Mucosa of descending colon (tissue), 3 donors: ENCODE measurements around the gene PTPRN2. TPM values are rescaled to one million over a fixed set of nuclear protein-coding genes. Genes with fewer than 3 reads are reported as not detected.

ENCODE experiments used
- ATAC-seq: fragments of 200-7000 bp; cut with Tn5 transposase; one replicate; pipeline ENCODE4 v1.9.1; 2020; ENCODE audit warnings: mild to moderate bottlenecking, moderate library complexity
- DNase-seq, 3 donors: peaks; one replicate each; pipeline ENCODE4 v3.0.0-alpha.2; 2020
- H3K36me3 ChIP-seq: fragments of 200-600 bp; one replicate; pipeline ENCODE4 v1.8.0; 2021; ENCODE audit warnings: low read depth, mild to moderate bottlenecking
- H3K4me1 ChIP-seq: fragments of 200-600 bp; one replicate; pipeline ENCODE4 v1.8.0; 2021; ENCODE audit warnings: low read depth, mild to moderate bottlenecking
- H3K4me3 ChIP-seq: fragments of 200-600 bp; one replicate; pipeline ENCODE4 v1.8.0; 2021; ENCODE audit warnings: mild to moderate bottlenecking
- H3K9me3 ChIP-seq: fragments of 200-600 bp; one replicate; pipeline ENCODE4 v1.8.0; 2021; ENCODE audit warnings: mild to moderate bottlenecking
- CTCF ChIP-seq: fragments of 200-600 bp; IDR thresholded peaks from one replicate; pipeline ENCODE4 v1.8.0; 2022; ENCODE audit warnings: antibody characterized with exemption, mild to moderate bottlenecking
- intact Hi-C, 2 donors: fragments of 100-400 bp; cut with DNase I in 1 of 2; cut with micrococcal nuclease in 1 of 2; formaldehyde crosslinking; loops; one replicate each; pipeline versions ENCODE4 v1.11.0 to v1.11.1; 2022; cut with DNase I, micrococcal nuclease
- total RNA-seq, 3 donors: library from RNA; stranded (reverse); fragmentation: NEBNext Ultra II Directional in 2 of 3; extraction: Animal tissue kit (Norgen Biotek cat#: 25700) in 2 of 3; gene quantifications; one replicate each; pipeline versions ENCODE4 v1.2.1 to v1.2.4, GENCODE V29; 2021 to 2023
- donor health status: DM: no; HTN: no; CAD: no; lungs with moderate emphysema.
- donor health status: DM: no; HTN: no; CAD: no.
- donor health status: DM: no; HTN: yes; CAD: no.

PTPRN2 gene
- total RNA-seq, 3 donors from 2014 or later = 12.5 to 28.0 (median 26.2) TPM

- intact Hi-C loops = no loop called here
- Histone ChIP-seq H3K4me3 (no peak overlapping the region), H3K36me3 (no peaks in the 10 kb centered on the region), H3K4me1 (no peaks in the 10 kb centered on the region), H3K9me3 (no peaks in the 10 kb centered on the region)
- no peak for DNase-seq
- no peak for TF ChIP-seq CTCF
- no peak for ATAC-seq
These were observed 215.8 kb downstream of the PTPRN2 start for GRCh38 chr7:158371856-158372255.

DNA sequence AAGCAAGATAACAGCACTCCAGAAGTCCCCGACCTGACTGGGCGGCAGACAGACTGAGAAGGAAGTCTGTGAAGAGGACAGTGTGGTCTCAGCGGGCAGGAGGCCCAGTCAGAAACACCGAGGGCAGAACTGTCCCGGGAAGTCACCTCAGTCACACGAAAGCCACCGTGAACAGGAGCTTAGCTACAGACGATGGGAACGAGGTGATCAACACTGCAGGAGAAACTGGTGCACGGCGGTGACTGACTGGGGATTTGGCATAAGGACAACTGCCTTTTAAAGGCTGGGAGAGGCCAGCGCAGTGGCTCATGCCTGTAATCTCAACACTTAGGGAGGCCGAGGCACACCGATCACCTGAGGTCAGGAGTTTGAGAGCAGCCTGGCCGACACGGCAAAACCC is 217.8 kb downstream of the PTPRN2 start:
- DNase-seq = no peak
- no peak for TF ChIP-seq CTCF
- no peaks in the 10 kb centered on the region for H3K4me1 ChIP-seq
- ATAC-seq = no peak
- no peaks in the 10 kb centered on the region for H3K9me3 ChIP-seq
- no peak overlapping the region for H3K4me3 ChIP-seq
- no peaks in the 10 kb centered on the region for H3K36me3 ChIP-seq
- intact Hi-C loops = no loop called here

- no peaks in the 10 kb centered on the region for H3K4me1 ChIP-seq
- no peak for TF ChIP-seq CTCF
- ATAC-seq (no peak), DNase-seq (no peak)
- H3K4me3 ChIP-seq = no peak overlapping the region
- intact Hi-C loops = no loop called here
- H3K36me3 ChIP-seq = no peaks in the 10 kb centered on the region
- no peaks in the 10 kb centered on the region for H3K9me3 ChIP-seq
These were observed 218.3 kb downstream of the PTPRN2 start for GRCh38 chr7:158369290-158369689.

GRCh38 chr7:158368449-158368848 is 219.2 kb downstream of the PTPRN2 start:
- no peak for ATAC-seq
- no peak for TF ChIP-seq CTCF
- Histone ChIP-seq H3K9me3 (no peaks in the 10 kb centered on the region), H3K36me3 (no peaks in the 10 kb centered on the region), H3K4me1 (no peaks in the 10 kb centered on the region), H3K4me3 (no peak overlapping the region)
- intact Hi-C loops = no loop called here
- no peak for DNase-seq

DNA sequence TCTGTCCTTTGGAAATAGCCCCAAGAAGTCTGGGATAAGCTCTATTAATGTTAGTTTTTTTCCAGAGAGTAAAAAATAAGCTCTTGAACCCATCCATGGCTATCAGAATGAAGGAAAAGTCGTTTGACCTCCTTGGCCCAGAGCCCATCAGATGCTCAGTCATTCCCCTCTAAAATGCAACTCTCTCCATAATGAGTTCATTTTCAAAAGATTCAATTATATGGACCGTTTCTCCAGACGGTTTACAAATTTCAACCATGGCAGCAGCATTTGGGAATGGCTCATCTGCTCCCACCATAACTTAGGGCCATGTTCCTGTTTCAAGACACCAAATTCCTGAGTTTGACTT is 220.0 kb downstream of the PTPRN2 start:
- no peak for TF ChIP-seq CTCF
- Histone ChIP-seq H3K4me3 (no peak overlapping the region), H3K9me3 (no peaks in the 10 kb centered on the region), H3K4me1 (no peaks in the 10 kb centered on the region), H3K36me3 (no peaks in the 10 kb centered on the region)
- no peak for ATAC-seq
- no peak for DNase-seq
- intact Hi-C loops = no loop called here

- H3K9me3 ChIP-seq = no peaks in the 10 kb centered on the region
- no peak for TF ChIP-seq CTCF
- H3K4me1 ChIP-seq = no peaks in the 10 kb centered on the region
- intact Hi-C loops = no loop called here
- ATAC-seq (no peak), DNase-seq (no peak)
- H3K36me3 ChIP-seq = no peaks in the 10 kb centered on the region
- no peak overlapping the region for H3K4me3 ChIP-seq
These were observed 220.5 kb downstream of the PTPRN2 start for GRCh38 chr7:158366916-158367633.
